AG04449 (cell line): ENCODE measurements around the gene ARHGAP15.

ENCODE experiments used
- CTCF ChIA-PET: fragments of 350-600 bp; formaldehyde crosslinking; extraction: SDS; loops from one replicate; lab custom pipeline; 2021; ENCODE audit warnings: antibody characterized with exemption; lab: Yijun Ruan, JAX
- POLR2A ChIA-PET: fragments of 400-600, 350-600 bp; formaldehyde crosslinking; extraction: SDS; loops from one replicate; lab custom pipeline; 2020; ENCODE audit warnings: antibody characterized with exemption, inconsistent platforms; lab: Yijun Ruan, JAX
- DNase-seq: peaks from one replicate; pipeline ENCODE4 v3.0.0-alpha.2; 2010; ENCODE audit warnings: low read depth, low spot score
- H3K4me3 ChIP-seq: 2 replicates; pipeline ENCODE4 v1.5.1; 2011; ENCODE audit warnings: low read depth, mild to moderate bottlenecking, control low read depth, low read length
- TF ChIP-seq, protein P1 (sequence below): IDR thresholded peaks from one replicate; pipeline ENCODE4 v1.5.1; 2011; ENCODE audit warnings: mild to moderate bottlenecking, moderate library complexity, low read length, control low read depth, inconsistent platforms; ENCODE audit not compliant: insufficient read depth; ENCODE audit errors: missing control alignments

ARHGAP15 gene

DNA sequence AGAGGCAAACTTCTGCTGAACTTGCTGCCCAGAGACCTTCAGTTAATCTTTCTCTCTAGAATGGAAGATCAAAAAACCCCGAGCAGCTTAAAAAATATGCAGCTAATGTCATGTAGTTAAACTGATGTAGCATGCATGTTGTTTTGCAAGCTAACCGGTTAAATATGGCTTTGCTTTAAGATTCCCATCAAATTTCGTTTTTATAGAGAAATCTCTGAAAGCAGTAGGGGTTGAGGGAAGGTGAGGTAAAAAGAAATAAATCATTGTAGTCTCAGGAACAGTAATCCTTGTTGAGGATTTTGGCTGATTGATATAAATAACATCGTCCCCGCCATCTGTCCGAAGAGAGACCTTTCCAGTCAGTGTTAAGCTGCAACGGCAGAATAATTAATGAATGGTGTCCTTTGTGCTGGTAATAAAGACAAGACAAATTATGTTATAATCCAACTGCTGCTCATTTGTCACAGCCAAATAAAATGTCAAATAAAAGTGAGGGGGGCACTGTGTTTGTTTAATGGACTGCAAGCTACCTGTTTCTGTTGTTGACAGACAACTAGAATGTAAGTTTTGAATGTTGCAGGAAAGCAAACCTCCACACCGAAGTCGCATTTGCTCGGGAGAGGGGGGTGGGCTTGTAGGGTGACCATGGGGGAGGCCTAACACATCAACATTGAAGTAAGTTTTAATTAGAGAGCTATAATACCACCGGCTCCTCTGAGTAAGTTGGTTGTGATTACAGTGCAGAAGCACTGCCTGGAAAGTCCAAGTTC lies 555.5 kb downstream of the ARHGAP15 start:
- no peak overlapping the region for H3K4me3 ChIP-seq
- TF ChIP-seq, protein P1, sequence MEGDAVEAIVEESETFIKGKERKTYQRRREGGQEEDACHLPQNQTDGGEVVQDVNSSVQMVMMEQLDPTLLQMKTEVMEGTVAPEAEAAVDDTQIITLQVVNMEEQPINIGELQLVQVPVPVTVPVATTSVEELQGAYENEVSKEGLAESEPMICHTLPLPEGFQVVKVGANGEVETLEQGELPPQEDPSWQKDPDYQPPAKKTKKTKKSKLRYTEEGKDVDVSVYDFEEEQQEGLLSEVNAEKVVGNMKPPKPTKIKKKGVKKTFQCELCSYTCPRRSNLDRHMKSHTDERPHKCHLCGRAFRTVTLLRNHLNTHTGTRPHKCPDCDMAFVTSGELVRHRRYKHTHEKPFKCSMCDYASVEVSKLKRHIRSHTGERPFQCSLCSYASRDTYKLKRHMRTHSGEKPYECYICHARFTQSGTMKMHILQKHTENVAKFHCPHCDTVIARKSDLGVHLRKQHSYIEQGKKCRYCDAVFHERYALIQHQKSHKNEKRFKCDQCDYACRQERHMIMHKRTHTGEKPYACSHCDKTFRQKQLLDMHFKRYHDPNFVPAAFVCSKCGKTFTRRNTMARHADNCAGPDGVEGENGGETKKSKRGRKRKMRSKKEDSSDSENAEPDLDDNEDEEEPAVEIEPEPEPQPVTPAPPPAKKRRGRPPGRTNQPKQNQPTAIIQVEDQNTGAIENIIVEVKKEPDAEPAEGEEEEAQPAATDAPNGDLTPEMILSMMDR, result no peak
- ChIA-PET POLR2A (no interaction called here), CTCF (interaction anchor here (0.9 to 3.2 kb wide), 3 partner anchors 14 to 692 kb away, joined by 3 to 13 read pairs (median 4); no protein-coding TSS in a partner anchor)
- DNase-seq, result no peak

- TF ChIP-seq, protein P1, result no peak
- ChIA-PET CTCF (interaction anchor here (0.7 to 3.2 kb wide), 6 partner anchors 13 to 691 kb away, joined by 3 to 13 read pairs (median 4); no protein-coding TSS in a partner anchor), POLR2A (no interaction called here)
- H3K4me3 ChIP-seq, result no peak overlapping the region
- DNase-seq, result no peak
Measured at GRCh38 chr2:143685421-143686078, 556.3 kb downstream of the ARHGAP15 start.

DNA sequence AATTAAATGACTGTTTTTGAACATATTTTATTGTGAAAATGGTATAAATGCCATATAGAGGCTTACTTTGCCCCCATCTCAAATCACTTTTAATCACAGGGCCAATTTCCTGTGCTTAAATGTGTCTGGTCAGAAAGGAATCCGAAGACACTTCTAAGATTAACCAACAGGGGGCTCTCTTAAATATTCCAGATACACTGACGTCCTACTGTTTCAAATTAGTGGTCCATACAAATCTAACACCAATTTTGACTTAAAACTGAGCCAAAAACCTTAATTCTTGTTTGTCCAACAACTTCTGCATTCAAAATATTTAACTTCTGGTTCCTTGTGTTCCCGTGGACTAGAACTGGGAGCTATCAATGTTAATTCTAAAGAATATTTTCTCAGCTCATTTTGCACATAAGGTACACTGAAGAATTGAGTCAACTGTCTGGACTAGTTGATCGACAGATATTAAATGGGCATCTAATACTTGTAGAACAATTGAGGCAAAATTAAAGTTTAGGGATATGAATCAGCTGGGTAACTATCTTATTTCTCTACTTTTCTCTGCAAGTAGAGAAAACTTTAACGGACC lies 557.5 kb downstream of the ARHGAP15 start:
- CTCF ChIA-PET, result interaction anchor here (0.7 to 3.2 kb wide), 11 partner anchors 8 to 262 kb away, joined by 3 to 13 read pairs (median 3); no protein-coding TSS in a partner anchor
- TF ChIP-seq, protein P1, result peak; percentile 13
- DNase-seq, result no peak
- no peak overlapping the region for H3K4me3 ChIP-seq
- POLR2A ChIA-PET, result no interaction called here

DNA sequence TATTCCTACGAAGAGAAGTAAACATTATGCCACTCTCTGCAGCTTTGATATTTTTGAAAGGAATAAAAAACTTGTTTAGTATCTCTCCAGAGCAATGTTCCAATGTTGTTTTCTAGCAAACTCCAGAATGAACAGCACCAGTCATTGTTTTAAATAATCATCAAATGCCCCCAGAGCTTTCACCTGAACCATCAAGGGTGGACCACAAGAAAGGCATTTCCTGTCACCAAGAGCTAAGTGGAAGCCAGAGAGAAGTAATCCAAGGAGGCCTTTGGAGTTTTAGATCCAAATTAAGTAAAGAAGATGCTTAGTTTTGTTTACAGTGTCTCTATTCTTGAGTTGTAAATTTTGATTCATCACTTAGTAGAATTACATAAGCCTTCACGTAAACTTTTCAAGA lies 559.0 kb downstream of the ARHGAP15 start:
- ChIA-PET POLR2A (no interaction called here), CTCF (no interaction called here)
- no peak for DNase-seq
- TF ChIP-seq, protein P1, result no peak
- H3K4me3 ChIP-seq, result no peak overlapping the region

GRCh38 chr2:143688815-143689214 lies 559.6 kb downstream of the ARHGAP15 start:
- no peak overlapping the region for H3K4me3 ChIP-seq
- CTCF ChIA-PET, result no interaction called here
- no peak for DNase-seq
- POLR2A ChIA-PET, result no interaction called here
- TF ChIP-seq, protein P1, result no peak

DNA sequence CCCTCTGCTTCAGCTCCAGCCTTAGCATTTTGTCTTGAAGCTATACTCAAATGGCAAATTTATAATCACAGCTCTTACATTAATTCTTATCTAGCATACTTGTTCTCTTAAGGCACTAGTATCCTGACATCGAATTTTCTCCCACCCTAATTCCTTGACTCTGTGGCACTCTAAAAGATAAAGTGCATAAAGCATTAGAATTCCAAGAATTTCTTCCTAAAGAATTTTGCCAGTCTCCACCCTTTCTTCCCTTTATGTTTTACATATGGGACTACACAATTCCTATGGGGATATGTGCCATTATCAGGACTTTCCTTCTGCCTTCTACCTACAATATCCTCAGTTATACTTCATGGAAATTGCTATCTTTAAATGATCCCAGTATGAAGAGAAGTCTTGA lies 560.3 kb downstream of the ARHGAP15 start:
- no peak for DNase-seq
- CTCF ChIA-PET, result no interaction called here
- H3K4me3 ChIP-seq, result no peak overlapping the region
- TF ChIP-seq, protein P1, result no peak
- POLR2A ChIA-PET, result no interaction called here
